ENCODE data around the gene UBE2N. TPM values are rescaled to one million over a fixed set of nuclear protein-coding genes. Genes with fewer than 3 reads are reported as not detected.

UBE2N gene
- total and polyA plus RNA-seq, 2 of the 8 experiments (the other 6 are each of a cell fraction or from before 2014, with no cell fraction given), result 108 to 225 TPM

DNA sequence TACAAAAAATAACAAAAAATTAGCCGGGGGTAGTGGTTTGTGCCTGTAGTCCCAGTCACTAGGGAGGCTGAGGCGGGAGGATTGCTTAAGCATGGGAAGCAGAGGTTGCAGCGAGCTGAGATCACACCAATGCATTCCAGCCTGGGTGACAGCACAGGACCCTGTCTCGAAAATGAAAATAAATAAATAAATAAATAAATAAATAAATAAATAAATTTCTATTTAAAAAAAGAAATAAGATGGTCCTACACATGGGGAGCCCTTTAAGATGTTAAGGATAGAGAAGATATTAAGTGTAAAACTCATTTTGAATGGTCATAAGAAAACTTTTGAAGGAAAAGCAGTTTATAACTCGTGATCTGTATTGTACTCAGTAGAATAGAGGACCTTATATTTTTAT is 17.4 kb upstream of the UBE2N start (continued):
- no peak for TF ChIP-seq SAP30 (IDR thresholded peaks at IDR 0.05; ENCODE audit: insufficient read depth, insufficient replicate concordance, low read length)
- TF ChIP-seq CREB1 (IDR thresholded peaks at IDR 0.05), result no peak
- TF ChIP-seq EZH2 (IDR thresholded peaks at IDR 0.05; ENCODE audit: low read depth, low read length, severe bottlenecking), result no peak
